IPS-18c (cell line): Measurements from ENCODE around the gene HDAC10.
"Not testable (repeated sequence)": the region's sequence is repeated elsewhere in the genome, so short reads cannot be mapped to it uniquely, and the experiment has no call there.

Experiments
- H3K4me3 ChIP-seq: 2 replicates; pipeline ENCODE4 v1.7.0; 2013; ENCODE audit warnings: low read depth, mild to moderate bottlenecking, low read length, moderate library complexity; ENCODE audit not compliant: insufficient read depth
- H3K9me3 ChIP-seq: one replicate; pipeline ENCODE4 v1.6.1; 2013; ENCODE audit warnings: mild to moderate bottlenecking, low read length, moderate library complexity; ENCODE audit not compliant: control insufficient read depth, insufficient read depth

The HDAC10 gene

DNA sequence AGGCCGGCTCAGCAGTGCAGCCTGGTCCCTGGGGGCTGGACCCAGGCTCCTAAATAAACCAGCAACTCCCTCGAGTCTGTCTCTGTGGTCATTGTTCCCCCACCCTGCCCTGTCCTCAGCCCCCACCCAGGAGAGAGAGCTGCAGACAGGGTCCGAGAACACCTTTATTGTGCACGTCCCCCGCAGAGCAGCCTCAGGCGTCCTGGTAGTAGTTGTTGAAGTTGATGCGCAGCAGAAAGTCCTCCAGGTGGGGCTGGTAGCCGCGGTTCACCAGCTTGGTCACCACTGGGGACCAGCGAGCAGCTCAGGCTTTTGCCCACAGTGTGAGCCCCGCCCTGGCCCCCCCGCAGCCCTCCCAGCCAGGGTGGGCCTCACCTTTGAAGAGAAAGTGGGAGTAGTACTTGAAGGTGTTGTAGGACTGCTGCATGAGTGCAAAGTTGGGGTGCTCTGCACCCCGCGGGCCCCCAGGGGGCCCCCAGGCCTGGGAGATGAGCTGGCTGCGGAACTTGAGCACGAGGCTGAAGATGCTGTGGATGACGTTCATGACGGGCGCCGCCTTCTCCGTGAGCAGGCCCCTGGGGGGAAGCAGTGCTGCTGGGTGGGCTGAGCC lies 33.4 kb downstream of the HDAC10 start:
- H3K9me3 ChIP-seq = peaks cover 2% of the 10 kb centered on the region
- no peak overlapping the region for H3K4me3 ChIP-seq

DNA sequence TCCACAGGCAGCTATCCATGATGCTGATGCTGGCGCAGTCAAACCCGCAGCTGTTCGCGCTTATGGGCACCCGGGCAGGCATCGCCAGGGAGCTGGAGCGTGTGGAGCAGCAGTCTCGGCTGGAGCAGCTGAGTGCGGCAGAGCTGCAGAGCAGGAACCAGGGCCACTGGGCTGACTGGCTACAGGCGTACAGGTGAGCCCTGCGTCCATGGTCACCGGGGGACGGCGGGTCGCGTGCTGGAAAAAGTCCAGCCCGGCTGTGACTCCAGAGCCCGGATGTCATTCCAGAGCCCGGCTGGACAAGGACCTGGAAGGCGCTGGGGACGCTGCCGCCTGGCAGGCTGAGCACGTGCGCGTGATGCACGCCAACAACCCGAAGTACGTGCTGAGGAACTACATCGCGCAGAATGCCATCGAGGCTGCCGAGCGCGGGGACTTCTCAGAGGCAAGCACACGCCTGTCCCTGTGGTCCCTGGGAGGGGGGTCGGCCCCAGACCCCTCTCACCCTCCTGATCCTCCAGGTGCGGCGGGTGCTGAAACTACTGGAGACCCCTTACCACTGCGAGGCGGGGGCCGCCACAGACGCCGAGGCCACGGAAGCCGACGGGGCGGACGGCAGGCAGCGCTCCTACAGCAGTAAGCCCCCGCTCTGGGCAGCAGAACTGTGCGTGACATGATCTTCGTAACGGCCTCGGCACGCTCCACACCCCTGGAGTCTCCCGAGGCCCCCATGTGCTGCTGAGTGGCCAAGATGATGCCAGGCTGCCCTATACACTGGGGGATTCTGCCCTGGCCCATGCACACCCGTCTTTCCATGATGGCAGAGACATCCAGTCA lies 34.2 kb downstream of the HDAC10 start:
- Histone ChIP-seq H3K4me3 (no peak overlapping the region), H3K9me3 (peaks cover 2% of the 10 kb centered on the region)

DNA sequence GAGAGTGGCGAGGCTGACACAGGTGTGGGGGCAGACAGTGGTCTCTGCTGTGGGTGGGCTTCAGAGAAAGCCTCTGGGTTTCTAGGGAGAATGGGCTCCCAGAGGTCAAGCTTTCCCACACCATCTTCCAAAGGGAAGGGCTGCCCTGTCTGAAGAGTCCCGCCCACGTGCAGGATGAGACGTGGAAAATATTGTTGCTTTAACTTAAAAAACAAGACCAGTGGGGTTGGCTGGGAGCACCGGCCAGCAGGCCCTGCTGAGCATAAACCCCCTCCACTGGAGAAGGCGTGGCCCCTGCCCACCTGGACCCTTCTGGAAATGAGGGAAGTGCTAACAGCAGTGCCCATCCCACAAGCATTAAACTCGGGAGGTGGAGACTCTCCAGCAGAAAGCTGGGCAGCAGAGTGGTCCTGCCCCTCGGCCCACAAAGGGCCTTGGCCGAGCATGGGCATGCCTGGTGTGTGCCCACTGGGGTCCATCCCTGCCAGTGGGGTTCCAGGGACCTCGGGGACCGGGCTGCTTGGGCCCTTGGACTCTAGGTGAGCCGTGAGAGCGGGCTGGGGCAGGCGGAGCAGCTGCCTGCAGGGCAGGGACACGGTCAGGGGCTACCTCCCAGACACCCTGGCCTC lies 34.9 kb downstream of the HDAC10 start:
- Histone ChIP-seq H3K9me3 (no peaks in the 10 kb centered on the region), H3K4me3 (no peak overlapping the region)

DNA sequence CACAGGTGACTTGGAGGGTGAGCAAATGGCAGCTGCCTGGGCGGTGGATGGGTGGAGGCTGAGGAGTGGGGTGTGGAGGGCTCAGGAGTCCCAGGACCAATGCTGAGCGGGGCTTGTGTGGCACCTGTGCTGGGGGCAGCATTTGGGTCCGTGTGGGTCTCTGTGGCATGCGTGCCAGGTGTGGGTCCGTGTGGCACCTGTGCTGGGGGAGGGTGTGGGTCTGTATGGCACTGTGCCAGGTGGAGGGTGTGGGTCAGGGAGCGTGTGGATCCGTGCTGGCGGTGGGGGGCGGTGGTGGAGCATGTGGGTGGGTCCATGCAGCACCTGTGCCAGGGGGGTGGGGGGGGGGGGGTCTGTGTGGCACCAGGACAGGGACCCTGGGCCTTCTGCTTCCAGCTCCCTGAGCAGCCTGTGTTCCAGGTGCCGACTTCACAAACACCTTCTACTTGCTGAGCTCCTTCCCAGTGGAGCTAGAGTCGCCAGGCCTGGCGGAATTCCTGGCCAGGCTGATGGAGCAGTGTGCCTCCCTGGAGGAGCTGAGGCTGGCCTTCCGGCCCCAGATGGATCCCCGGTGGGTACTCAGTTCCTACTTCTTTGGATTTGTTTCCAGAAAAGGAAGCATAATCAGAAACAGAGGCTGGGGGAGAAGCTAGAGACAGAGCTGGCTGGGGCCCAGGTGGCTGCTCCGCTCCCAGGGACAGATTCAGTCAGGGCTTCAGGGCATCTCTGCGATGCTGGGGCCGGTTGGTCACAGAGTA lies 35.6 kb downstream of the HDAC10 start:
- Histone ChIP-seq H3K9me3 (no peaks in the 10 kb centered on the region), H3K4me3 (no peak overlapping the region)

DNA sequence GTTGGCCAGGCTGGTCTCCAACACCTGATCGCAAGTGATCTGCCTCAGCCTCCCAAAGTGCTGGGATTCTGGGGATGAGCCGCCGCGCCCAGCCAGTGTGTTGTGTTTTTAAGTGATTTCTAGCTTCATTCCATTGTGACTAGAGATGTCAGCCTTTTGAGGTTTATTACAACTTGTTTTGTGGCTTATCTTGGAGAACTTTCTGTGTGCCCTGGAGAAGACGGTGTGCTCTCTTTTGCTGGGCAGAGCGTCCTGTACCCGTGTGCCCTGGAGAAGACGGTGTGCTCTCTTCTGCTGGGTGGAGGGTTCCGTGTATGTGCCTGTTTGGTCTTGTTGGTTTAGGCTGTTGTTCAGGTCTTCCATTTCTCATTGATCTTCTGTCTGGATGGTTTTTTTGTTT lies 37.8 kb downstream of the HDAC10 start:
- Histone ChIP-seq H3K4me3 (no peak overlapping the region), H3K9me3 (no peaks in the 10 kb centered on the region)

DNA sequence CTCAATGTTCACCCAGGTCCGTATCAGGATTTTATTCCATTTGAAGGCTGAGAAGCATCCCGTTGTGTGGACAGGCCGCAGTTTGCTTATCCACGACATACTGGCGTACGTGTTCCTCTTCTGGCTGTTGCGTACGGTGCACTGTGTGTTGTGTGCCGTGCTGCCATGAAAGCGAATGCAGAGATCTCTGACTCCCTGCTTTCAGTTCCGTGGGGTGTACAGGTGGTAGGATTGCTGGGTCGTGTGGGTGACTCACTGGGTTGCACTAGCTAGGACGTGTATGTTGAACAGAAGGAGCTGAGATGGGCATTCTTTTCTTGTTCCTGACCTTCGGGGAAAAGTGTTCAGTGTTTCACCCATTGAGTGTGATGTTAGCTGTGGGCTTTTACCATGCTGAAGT lies 39.9 kb downstream of the HDAC10 start:
- no peak overlapping the region for H3K4me3 ChIP-seq
- no peaks in the 10 kb centered on the region for H3K9me3 ChIP-seq

DNA sequence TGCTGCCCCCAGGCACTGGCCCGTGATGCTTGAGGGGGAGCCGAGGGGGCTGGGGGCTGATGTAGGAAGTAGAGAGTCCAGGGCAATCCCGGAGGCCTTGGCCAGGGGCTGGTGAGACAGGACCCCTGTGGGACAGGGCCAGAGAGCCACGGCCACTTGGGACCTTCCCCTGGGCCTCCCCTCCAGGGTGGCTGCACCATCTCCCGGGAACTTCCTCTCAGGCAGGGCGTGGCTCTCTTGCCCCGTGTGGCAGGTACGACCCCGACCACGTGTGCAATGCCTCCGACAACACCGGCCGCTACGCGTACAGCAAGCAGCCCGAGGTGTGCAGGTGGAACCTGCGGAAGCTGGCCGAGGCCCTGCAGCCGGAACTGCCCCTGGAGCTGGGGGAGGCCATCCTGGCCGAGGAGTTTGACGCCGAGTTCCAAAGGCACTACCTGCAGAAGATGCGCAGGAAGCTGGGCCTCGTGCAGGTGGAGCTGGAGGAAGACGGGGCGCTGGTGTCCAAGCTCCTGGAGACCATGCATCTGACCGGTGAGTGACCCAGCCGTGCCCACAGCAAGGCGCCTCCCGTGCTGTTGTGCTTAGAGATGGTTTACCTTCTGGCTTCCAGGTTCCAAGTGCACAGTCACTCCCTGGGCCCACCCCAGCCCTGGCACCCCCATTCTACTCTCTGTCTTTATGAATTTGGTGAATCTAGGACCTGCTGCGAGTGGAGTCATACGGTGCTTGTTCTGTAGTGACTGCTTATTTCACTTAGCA lies 40.5 kb downstream of the HDAC10 start:
- Histone ChIP-seq H3K9me3 (no peaks in the 10 kb centered on the region), H3K4me3 (no peak overlapping the region)

DNA sequence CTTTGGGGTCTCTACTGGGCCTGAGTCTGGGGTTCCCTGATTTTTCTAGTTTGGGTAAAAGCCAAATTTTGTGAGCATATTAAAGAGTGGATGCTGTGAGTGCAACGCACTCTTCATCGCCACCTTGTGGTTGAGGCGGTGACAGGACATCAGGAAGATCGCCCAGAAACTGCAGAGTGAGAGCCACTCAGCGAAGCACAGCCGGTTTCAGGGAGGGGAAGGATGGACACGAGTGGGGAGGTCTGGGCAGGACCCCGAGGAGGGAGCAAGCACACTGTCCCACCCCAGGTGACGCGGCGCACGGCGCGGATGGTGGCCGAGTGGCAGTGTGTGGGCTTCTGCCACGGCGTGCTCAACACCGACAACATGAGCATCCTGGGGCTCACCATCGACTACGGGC lies 41.2 kb downstream of the HDAC10 start:
- no peaks in the 10 kb centered on the region for H3K9me3 ChIP-seq

DNA sequence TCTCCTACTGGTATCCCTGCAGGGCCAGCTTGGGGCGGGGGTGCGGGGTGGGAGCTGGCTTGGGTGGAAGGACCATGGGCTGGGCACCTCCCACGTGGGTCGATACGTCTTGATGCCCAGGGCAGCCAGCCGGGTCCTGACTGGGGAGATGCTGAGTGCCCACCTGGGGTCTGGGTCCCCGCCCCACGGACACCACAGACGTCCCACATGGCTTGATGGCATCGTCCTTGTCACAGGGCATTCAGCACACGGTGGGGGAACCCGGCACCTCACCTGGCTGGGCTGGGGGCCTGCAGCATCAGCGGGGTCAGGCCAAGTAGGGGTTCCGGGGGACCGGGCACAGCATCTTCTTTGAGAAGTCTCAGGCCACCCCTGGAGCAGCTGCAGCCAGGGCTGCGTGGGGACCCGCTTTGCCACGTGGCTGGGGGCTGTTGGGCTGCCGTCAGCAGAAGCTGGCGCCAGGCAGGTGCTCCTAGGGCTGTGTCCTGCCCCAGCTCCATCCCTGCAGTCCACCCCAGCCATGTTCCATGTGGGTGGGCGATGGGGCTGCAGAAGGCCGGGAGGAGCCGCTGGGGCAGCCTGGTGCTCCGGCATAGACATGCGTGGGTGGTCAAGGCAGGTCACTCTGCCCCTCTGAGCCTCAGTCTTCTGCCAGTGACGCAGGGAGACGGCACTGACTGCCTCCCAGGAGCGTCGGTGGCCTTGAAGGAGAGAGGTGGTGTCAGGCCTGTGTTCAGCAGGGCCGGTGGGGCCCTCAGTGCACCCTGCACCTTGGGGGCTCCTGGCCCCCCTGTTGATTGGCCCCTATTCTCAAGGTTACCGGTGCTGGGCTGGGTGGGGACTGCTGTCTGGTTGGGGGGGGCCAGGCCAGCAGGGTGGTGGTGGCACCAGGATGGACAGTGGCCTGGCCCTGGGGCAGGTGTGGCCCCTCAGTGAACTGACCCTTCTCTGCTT lies 41.8 kb downstream of the HDAC10 start:
- no peak overlapping the region for H3K4me3 ChIP-seq
- no peaks in the 10 kb centered on the region for H3K9me3 ChIP-seq

More for the DNA sequence above, 41.2 kb downstream of the HDAC10 start:
- H3K4me3 ChIP-seq = no peak overlapping the region

DNA sequence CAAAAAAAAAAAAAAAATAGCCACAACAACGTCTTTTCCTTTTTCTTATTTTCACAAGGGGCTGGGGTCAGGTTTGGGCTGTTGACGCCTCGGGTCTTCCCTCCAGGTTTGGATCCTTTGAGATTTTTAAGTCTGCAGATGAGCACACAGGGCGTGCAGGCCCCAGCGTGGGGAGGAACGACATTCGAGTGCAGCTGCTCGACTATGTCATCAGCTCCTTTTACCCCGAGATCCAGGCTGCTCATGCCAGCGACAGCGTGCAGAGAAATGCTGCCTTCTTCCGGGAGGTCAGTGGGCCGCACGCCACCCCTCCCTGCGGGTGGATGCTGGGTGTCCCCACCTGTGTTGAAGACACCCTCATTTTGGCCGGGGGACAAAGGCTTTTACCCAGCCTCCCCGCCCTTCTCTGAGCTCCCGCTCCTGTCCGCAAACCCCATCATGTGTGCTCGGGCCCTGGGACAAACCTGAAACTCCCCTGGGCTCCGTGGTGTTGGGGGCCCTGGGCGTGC lies 42.6 kb downstream of the HDAC10 start:
- H3K9me3 ChIP-seq = no peaks in the 10 kb centered on the region
- H3K4me3 ChIP-seq = no peak overlapping the region

DNA sequence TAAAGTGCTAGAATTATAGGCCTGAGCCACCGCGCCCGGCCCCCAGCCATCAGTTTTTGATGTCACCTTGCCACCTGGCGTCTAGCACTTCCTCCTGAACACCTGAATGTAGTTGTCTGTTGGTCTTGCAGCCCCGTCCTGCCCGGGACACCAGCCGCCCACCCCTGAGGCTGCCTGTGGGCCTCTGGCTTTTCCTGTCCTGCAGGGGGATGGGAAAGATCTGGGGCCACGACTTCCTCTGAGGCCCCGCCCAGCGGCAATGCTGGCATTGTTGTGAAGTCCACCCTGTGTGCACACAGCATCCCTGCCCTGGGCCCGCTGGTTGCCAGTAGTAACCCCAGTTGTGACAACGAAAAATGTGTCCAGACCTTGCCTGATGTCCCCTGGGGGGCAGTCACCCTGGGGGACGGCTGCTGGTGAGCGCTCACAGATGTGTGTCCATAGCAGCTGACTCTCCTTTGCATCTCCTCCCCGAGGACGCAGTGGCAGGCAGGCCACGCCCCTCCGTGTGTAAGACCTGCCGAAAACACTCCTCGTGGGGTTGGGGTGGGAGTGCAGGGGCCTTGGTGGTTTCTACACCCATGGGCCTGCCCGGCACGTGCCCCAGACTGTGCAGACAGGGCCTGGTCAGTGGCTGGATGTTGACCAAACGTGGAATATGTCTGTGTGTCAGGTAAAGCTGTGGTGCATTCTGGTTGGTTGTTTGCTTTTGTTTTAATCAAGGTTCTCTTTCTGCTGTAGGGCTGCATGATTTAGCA lies 43.5 kb downstream of the HDAC10 start:
- H3K4me3 ChIP-seq = no peak overlapping the region

DNA sequence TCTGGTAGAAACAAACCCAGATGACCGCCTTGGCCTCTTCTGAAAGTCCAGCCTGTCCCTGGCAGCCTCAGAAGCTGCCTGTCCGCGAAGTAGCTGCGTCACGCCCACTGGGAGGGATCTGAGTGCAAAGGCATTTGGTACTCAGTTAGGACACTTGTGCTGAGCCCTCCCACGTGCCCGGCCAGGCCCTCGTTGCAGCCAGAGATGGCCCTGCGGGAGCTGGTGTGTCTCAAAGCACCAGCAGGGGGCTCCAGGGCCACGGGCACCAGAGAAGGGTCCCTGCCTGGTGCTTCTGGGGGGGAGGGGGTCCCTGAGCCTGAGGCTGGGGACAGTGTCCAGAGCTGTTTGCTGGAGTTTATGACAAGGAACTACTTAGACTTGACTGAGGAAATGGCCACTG lies 44.5 kb downstream of the HDAC10 start:
- Histone ChIP-seq H3K9me3 (no peaks in the 10 kb centered on the region), H3K4me3 (no peak overlapping the region)

More for the DNA sequence above, 43.5 kb downstream of the HDAC10 start:
- H3K9me3 ChIP-seq = no peaks in the 10 kb centered on the region

DNA sequence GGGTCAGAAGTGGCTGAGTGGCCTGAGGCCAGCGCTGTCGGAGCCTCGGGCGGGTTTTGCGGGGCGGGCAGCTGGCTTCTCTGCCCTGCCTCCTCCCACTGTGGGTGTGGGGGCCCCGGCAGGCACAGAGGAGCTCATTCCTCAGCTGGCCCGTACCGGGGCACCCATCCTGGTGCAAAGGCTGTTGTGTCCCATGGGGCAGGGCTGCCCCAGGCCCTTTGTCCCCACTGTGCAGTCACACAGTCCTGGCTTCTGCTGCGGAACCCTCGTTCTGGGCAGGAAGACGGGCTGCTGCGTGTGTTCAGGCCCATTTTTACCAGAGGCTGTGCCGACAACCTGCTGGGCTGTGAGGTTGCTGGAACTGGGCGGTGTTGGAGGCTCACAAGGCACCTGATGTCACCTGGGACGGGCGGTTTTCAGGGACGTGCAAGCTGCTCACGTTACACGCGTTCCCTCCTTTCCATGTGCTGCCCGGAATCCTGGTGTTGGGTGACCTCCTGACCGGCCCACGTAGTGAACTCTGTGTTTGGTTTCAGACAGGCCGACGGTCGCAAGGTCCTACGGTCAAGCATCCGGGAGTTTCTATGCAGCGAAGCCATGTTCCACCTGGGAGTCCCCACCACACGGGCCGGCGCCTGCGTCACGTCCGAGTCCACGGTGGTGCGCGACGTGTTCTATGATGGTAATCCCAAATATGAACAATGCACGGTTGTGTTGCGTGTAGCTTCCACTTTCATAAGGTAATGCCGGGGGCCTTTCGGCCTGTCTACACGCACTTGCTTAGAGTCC lies 45.1 kb downstream of the HDAC10 start:
- no peaks in the 10 kb centered on the region for H3K9me3 ChIP-seq
- no peak overlapping the region for H3K4me3 ChIP-seq

DNA sequence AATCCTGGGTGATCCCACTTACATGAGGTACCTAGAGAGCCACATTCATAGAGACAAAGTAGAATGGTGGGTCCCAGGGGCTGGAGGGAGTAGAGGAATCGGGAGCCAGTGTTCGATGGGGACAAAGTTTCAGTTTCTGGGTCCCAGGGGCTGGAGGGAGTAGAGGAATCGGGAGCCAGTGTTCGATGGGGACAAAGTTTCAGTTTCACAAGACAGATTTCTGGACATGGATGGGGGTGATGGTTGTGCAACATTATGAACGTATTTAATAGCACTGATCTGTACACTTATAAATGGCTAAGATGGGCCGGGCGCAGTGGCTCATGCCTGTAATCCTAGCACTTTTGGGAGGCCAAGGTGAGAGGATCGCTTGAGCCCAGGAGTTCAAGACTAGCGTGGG lies 46.1 kb downstream of the HDAC10 start:
- not testable (repeated sequence) for H3K4me3 ChIP-seq, H3K9me3 ChIP-seq

DNA sequence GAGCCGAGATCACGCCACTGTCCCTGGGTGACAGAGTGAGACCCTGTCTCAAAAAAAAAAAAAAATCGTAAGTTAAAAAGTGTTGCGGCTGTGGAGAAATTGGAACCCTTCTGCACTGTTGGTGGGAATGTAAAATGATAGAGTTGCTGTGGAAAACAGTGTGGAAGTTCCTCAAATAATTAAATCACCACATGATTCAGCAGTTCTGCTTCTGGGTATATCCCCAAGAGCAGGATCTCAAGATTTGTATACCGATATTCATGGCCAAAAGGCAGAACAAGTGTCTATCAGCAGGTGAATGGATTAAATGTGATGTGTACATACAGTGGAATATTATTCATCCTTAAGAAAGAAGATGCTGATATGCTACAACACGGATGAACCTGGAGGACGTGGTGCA lies 46.5 kb downstream of the HDAC10 start:
- Histone ChIP-seq H3K9me3 (no peaks in the 10 kb centered on the region), H3K4me3 (no peak overlapping the region)
